Prostate gland (tissue), 2 donors: ENCODE results near the gene POMZP3. TPM values are rescaled to one million over a fixed set of nuclear protein-coding genes. Genes with fewer than 3 reads are reported as not detected.
A peak's percentile ranks its signal among the peaks of the same experiment; 100 is the strongest.
"Not testable (repeated sequence)": the region's sequence is repeated elsewhere in the genome, so short reads cannot be mapped to it uniquely, and the experiment has no call there.

ENCODE experiments used
- DNase-seq: peaks from one replicate; pipeline ENCODE4 v3.0.0-alpha.2; 2019; ENCODE audit warnings: low spot score
- H3K27ac ChIP-seq, 2 donors: fragments of 200-600 bp; sonication (generic); 2 replicates each; pipeline ENCODE4 v1.5.1; 2017 to 2019
- H3K27me3 ChIP-seq: fragments of 200-600 bp; sonication (generic); replicated peaks from 2 replicates; pipeline ENCODE4 v1.5.1; 2019; ENCODE audit not compliant: insufficient read depth
- H3K36me3 ChIP-seq, 2 donors: fragments of 200-600 bp; sonication (generic); 1 replicate in 1 of 2; 2 replicates in 1 of 2; pipeline versions ENCODE4 v1.5.1 to v1.8.1; 2017 to 2019
- H3K4me1 ChIP-seq: fragments of 200-600 bp; sonication (generic); replicated peaks from 2 replicates; pipeline ENCODE4 v1.5.1; 2019
- H3K4me3 ChIP-seq, 2 donors: fragments of 200-600 bp; sonication (generic); 2 replicates each; pipeline ENCODE4 v1.5.1; 2017 to 2019
- H3K9me3 ChIP-seq: fragments of 200-600 bp; sonication (generic); 2 replicates; pipeline ENCODE4 v1.5.1; 2017
- POLR2AphosphoS5 ChIP-seq: sonication (generic); formaldehyde crosslinking; IDR thresholded peaks from one replicate; pipeline ENCODE4 v1.6.1; 2017; ENCODE audit warnings: antibody characterized with exemption
- WGBS: methylation state at CpG from one replicate; pipeline ENCODE4 v1.1.5; 2018; 5-methylcytosine and 5-hydroxymethylcytosine counted together
- intact Hi-C: fragments of 100-400 bp; cut with DNase I; formaldehyde crosslinking; loops from one replicate; pipeline ENCODE4 v1.14.2; 2022
- total RNA-seq, 2 donors: library from RNA; depleted of rRNA; stranded (reverse); fragments of >200 nt; gene quantifications; one replicate each; pipeline ENCODE4 v1.1.0, GENCODE V29; 2016

The POMZP3 gene
- total RNA-seq, 2 donors from 2014 or later, result 8.2 to 11.2 TPM

DNA sequence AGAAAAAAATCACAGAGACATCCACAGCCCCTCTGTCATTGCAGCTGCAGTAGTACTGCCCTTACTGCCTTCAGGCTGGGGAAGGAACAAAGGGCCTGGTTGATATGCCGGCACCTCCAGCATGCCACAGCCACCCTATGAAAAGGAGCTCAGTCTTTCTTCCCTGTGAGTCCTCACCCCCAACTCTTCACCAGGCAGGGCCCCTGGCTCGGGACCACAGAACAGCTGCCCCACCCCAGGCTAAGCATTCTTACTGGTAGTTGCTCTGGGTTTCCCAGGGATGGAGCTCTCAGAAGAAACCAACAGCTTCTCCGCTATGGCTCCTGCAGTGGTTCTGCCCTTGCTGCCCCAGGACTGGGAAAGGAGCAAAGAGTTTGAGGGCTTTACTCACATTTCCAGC lies 36.0 kb downstream of the POMZP3 start:
- DNase-seq, H3K27me3 ChIP-seq, H3K27ac ChIP-seq, H3K4me1 ChIP-seq, H3K9me3 ChIP-seq, H3K36me3 ChIP-seq, intact Hi-C loops, H3K4me3 ChIP-seq: not testable (repeated sequence)
- WGBS, result 97% methylated on average over 3 of the region's 3 CpGs

DNA sequence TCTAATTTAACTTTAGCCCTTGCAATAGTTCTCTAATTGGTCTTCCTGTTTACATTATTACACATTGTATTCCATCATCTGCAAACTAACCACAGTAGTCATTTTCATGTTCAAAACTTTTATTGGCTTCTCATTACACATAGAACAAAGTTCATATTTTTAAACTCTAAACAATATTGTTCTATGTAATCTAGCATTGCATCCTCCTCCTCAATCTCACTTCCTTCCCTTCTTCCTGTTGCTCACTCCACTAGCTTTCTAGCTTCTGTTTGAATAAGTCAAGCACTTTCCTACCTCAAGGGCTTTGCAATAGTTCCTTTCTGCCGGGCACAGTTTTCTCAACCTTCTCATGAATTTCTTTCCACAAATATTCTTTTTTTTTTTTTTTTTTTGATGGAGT lies 38.5 kb downstream of the POMZP3 start:
- 14% methylated on average over 1 of the region's 1 CpG for WGBS
- H3K27ac ChIP-seq, H3K4me3 ChIP-seq, H3K4me1 ChIP-seq, intact Hi-C loops, DNase-seq, H3K27me3 ChIP-seq, H3K9me3 ChIP-seq, H3K36me3 ChIP-seq: not testable (repeated sequence)

DNA sequence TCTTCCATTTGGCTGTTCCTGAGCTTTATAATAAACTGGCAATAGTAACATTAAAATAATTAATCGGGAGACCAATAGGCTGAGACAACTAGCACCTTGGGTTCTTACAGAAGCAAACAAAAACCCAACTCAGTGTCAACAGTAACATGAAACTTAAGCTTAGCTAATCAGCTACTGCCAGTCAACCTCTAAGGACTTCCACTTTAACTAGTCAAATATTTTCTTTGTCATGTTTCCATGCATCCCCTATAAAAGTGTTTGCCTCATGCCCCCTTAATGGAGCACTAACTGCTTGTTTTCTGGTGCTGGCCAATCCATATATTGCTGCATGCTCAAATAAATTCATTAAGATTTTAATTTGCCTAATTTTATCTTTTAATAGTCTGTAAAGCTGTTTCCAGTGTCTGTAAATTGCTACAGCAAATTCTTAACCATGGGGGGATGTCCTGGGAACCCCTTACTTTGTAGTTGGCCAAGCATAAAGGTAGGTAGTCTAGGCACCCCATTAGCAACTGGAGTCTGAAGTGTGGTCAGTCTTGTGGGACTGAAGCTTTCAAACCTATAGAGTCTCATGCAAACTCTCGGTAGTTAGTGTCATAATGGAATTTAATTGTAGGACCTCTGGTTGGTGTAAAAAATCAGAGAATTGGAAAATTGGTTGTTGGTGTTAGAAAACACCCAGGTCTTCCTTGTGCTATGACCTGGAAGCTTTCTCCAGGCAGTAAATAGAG lies 40.3 kb downstream of the POMZP3 start:
- H3K27ac ChIP-seq, H3K9me3 ChIP-seq, DNase-seq, H3K27me3 ChIP-seq, H3K36me3 ChIP-seq, H3K4me3 ChIP-seq, H3K4me1 ChIP-seq, intact Hi-C loops: not testable (repeated sequence)
- WGBS, result 78% methylated on average over 2 of the region's 2 CpGs

DNA sequence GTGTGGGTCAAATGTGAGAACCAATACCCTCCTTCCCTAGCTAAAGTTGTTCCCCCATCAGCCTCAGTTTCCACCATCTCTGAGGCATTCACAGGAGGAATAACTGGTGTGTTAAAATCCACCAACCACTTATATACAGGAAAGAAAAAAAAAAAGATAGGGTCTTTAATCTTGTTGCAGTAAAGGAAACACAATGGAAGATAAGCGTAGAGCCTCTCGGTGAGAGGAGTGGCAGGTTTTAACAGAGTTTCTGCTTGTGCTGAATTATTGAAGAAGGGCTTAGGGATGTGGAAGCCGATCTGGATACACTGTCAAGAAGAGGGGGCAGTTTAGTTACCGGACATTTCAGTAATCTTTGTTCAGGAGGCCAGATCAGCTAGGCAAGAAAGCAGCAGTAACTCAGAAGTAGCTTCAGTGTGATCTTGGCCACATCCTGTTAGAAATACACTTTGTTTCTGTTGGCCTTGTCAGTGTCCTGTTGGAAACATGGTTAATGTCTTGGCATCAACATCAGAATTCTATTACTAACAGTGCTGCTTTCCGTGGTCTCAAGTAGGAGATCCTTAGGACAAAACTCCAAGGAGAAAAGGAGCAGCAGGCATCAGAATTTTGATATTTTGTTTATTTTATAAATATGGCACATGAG lies 43.3 kb downstream of the POMZP3 start:
- intact Hi-C loops, H3K4me1 ChIP-seq, H3K4me3 ChIP-seq, H3K36me3 ChIP-seq, DNase-seq, H3K27me3 ChIP-seq, H3K9me3 ChIP-seq: not testable (repeated sequence)
- H3K27ac ChIP-seq, result peak overlapping the region in 1 of 2 donors; percentile 30
- peak; percentile 25 for TF ChIP-seq POLR2AphosphoS5
- WGBS, result 40% methylated on average over 5 of the region's 5 CpGs

- intact Hi-C loops, H3K9me3 ChIP-seq, H3K27ac ChIP-seq, H3K36me3 ChIP-seq, H3K27me3 ChIP-seq, H3K4me3 ChIP-seq, H3K4me1 ChIP-seq: not testable (repeated sequence)
- TF ChIP-seq POLR2AphosphoS5, result peak; percentile 44
- 10% methylated on average over 2 of the region's 2 CpGs for WGBS
- peak; percentile 78 for DNase-seq
Measured at GRCh38 chr7:76582848-76583631, 44.0 kb downstream of the POMZP3 start.

DNA sequence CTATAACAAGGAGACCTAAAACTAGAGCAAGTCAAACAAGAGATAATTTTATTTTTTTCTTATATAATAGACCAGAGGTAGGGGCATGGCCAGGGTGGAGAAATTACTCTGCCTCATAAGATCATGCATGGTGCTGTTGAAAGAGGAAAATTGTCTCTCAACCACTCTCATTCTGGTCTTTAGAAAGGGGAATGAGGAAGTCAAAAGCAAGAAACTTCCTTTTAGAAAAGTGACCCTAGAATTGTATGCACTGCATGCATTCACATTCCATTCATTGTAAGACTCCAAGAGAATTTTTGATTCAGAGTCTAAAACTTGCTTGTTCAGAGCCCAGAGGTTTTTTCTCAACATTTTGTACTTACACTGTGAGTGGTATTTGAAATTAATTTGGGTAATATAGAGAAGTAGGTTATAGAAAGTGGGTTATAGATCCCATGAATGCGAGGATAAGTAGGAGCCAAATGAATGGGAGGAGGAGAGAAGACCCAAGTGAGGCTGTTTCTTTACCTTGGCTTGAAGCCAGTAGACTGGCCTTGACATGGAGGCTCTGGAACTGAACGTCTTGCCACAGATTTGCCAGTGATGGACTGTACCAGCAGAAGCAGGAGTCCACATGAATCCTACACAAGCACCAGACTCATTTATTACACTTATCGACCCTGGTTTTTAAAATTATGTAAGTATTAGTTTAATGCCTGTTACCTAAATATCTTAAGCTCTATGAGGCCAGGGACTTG lies 51.0 kb downstream of the POMZP3 start:
- DNase-seq, H3K27ac ChIP-seq, H3K9me3 ChIP-seq, H3K27me3 ChIP-seq, H3K4me3 ChIP-seq, H3K36me3 ChIP-seq, H3K4me1 ChIP-seq, intact Hi-C loops: not testable (repeated sequence)
- WGBS, result 50% methylated on average over 3 of the region's 3 CpGs

DNA sequence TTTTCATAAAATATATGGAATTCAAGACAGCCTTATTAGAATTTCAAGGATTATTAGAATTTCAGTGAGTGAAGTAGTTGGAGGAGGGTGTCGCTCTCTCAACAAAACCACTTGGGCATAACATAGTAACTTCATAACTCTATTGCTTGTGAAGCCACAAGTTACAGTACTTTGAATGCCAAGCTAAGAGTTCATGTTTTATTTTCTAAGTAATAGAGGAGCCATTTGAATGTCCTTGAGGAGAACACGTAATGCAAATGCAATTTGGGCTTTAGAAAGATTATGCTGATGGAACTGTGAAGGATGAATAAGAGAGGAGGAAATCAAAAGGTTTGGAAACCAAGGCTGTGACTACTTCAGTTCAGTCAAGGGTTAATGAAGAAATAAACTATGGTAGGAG lies 51.6 kb downstream of the POMZP3 start:
- intact Hi-C loops, H3K36me3 ChIP-seq, H3K27me3 ChIP-seq, H3K4me1 ChIP-seq, H3K9me3 ChIP-seq, DNase-seq, H3K27ac ChIP-seq, H3K4me3 ChIP-seq: not testable (repeated sequence)
- 96% methylated on average over 1 of the region's 2 CpGs for WGBS

DNA sequence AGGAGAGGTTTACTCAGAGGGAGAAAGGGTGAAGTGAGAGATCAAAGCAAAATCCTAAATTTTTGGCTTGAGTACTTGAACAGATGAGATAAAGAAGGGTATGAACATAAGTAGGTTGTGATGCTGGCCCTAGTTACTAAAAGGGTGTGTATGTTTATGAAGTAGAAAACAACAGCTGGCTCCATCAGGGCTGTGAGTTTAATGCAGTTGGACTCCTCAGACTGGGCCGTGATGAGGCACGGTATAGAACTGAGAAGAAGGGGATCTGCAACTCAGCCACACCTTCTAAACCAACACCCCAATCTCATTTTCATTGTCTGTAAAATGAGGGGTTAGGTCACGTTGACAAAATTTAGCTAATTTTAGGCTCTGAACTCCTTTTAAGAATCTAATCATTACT lies 54.8 kb downstream of the POMZP3 start:
- WGBS, result 80% methylated on average over 3 of the region's 3 CpGs
- intact Hi-C loops, H3K4me3 ChIP-seq, H3K4me1 ChIP-seq, H3K27ac ChIP-seq, DNase-seq, H3K36me3 ChIP-seq, H3K9me3 ChIP-seq, H3K27me3 ChIP-seq: not testable (repeated sequence)

- H3K4me1 ChIP-seq, H3K27me3 ChIP-seq, H3K36me3 ChIP-seq, H3K9me3 ChIP-seq, H3K27ac ChIP-seq, H3K4me3 ChIP-seq, DNase-seq, intact Hi-C loops: not testable (repeated sequence)
- 84% methylated on average over 4 of the region's 4 CpGs for WGBS
Measured at GRCh38 chr7:76570324-76570775, 56.7 kb downstream of the POMZP3 start.

DNA sequence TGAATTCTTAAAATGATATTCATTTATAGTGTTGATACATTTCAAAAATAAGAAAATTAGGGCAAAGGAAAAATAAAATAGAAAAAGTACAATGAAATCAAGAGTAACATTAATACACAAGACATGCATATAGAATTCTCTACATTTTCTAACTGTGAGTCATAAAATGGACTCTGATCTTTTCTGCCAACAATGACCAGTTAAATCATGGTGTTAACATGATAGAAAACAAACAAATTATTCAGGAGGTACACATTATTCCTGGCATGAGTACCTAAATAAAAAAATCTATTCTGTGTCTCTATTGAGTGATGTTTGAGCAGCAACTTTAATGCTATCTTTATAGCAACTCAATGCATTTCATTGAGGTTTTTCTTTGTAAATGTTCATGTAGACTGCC lies 58.3 kb downstream of the POMZP3 start:
- DNase-seq, H3K9me3 ChIP-seq, H3K4me3 ChIP-seq, H3K36me3 ChIP-seq, H3K27ac ChIP-seq, H3K4me1 ChIP-seq, intact Hi-C loops, H3K27me3 ChIP-seq: not testable (repeated sequence)

DNA sequence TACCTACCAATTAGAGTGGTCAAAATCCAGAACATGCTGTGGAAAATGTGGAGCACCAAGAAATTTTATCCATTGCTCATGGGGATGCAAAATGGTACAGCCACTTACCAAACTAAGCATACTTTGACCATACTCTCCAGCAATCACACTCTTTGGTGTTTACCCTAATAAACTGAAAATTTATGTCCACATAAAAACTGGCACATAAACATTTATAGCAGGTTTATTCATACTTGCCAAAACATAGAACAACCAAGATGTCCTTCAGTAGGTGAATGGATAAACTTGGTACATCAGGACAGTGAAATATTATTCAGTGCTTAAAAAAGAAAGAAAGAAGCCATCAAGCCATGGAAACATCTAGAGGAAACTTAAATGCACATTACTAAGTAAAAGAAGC lies 59.3 kb downstream of the POMZP3 start:
- DNase-seq, H3K36me3 ChIP-seq, intact Hi-C loops, H3K27me3 ChIP-seq, H3K9me3 ChIP-seq, H3K4me1 ChIP-seq, H3K4me3 ChIP-seq, H3K27ac ChIP-seq: not testable (repeated sequence)

- 100% methylated on average over 3 of the region's 4 CpGs for WGBS
- H3K27ac ChIP-seq, intact Hi-C loops: not testable (repeated sequence)
Measured at GRCh38 chr7:76567311-76567710, 59.8 kb downstream of the POMZP3 start.

More at GRCh38 chr7:76567311-76567710, 59.8 kb downstream of the POMZP3 start:
- not testable (repeated sequence) for H3K36me3 ChIP-seq, H3K9me3 ChIP-seq, H3K4me3 ChIP-seq, DNase-seq, H3K4me1 ChIP-seq, H3K27me3 ChIP-seq
